Thoracic aorta (tissue), 2 donors: ENCODE results near the gene PKD1L1. TPM values are rescaled to one million over a fixed set of nuclear protein-coding genes. Genes with fewer than 3 reads are reported as not detected.

Experiments used
- ATAC-seq: fragments of 150-250 bp; one replicate; pipeline ENCODE4 v1.8.0; 2017; ENCODE audit warnings: low read depth; ENCODE audit not compliant: insufficient number of reproducible peaks, low FRiP score
- DNase-seq: peaks from one replicate; pipeline ENCODE4 v3.0.0-alpha.2; 2020; ENCODE audit warnings: low spot score
- H3K27ac ChIP-seq, 2 donors: fragments of 200-600 bp; sonication (generic); 1 replicate in 1 of 2; 2 replicates in 1 of 2; pipeline ENCODE4 v1.5.1; 2016; ENCODE audit warnings: mild to moderate bottlenecking in 2 of 2, moderate library complexity in 2 of 2
- H3K27me3 ChIP-seq: fragments of 200-600 bp; sonication (generic); replicated peaks from 2 replicates; pipeline ENCODE4 v1.6.0; 2016; ENCODE audit warnings: mild to moderate bottlenecking; ENCODE audit not compliant: insufficient read depth
- H3K36me3 ChIP-seq: fragments of 200-600 bp; sonication (generic); one replicate; pipeline ENCODE4 v1.5.1; 2016
- H3K4me1 ChIP-seq, 2 donors: fragments of 200-600 bp; sonication (generic); 1 replicate in 1 of 2; 2 replicates in 1 of 2; pipeline versions ENCODE4 v1.5.1 to v1.6.0; 2016; ENCODE audit warnings: low read depth in 2 of 2, mild to moderate bottlenecking in 1 of 2; ENCODE audit not compliant: control insufficient read depth in 1 of 2
- H3K4me3 ChIP-seq: fragments of 200-600 bp; sonication (generic); 2 replicates; pipeline ENCODE4 v1.5.1; 2016; ENCODE audit warnings: mild to moderate bottlenecking
- H3K9me3 ChIP-seq: fragments of 200-600 bp; sonication (generic); 2 replicates; pipeline ENCODE4 v1.5.1; 2016
- total RNA-seq, 2 donors: library from RNA; depleted of rRNA; stranded (reverse); fragments of >200 nt; gene quantifications; one replicate each; pipeline versions ENCODE4 v1.1.0 to v1.2.3, GENCODE V29; 2016
- TF ChIP-seq, protein P1 (sequence below): fragments of 200-600 bp; sonication (generic); IDR thresholded peaks from one replicate; pipeline ENCODE4 v1.5.1; 2019; ENCODE audit warnings: antibody characterized with exemption

PKD1L1 gene
- total RNA-seq, 2 donors from 2014 or later, result 0.14 to 0.85 TPM

GRCh38 chr7:47866120-47866519 is 82.1 kb downstream of the PKD1L1 start:
- no peaks in the 10 kb centered on the region for H3K27me3 ChIP-seq
- DNase-seq, result no peak
- no peaks in the 10 kb centered on the region for H3K36me3 ChIP-seq
- no peak for ATAC-seq
- TF ChIP-seq, protein P1, sequence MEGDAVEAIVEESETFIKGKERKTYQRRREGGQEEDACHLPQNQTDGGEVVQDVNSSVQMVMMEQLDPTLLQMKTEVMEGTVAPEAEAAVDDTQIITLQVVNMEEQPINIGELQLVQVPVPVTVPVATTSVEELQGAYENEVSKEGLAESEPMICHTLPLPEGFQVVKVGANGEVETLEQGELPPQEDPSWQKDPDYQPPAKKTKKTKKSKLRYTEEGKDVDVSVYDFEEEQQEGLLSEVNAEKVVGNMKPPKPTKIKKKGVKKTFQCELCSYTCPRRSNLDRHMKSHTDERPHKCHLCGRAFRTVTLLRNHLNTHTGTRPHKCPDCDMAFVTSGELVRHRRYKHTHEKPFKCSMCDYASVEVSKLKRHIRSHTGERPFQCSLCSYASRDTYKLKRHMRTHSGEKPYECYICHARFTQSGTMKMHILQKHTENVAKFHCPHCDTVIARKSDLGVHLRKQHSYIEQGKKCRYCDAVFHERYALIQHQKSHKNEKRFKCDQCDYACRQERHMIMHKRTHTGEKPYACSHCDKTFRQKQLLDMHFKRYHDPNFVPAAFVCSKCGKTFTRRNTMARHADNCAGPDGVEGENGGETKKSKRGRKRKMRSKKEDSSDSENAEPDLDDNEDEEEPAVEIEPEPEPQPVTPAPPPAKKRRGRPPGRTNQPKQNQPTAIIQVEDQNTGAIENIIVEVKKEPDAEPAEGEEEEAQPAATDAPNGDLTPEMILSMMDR, result no peak
- H3K9me3 ChIP-seq, result no peaks in the 10 kb centered on the region
- no peak overlapping the region for H3K27ac ChIP-seq
- no peak overlapping the region for H3K4me3 ChIP-seq
- no peaks in the 10 kb centered on the region for H3K4me1 ChIP-seq

GRCh38 chr7:47852330-47853245 is 95.7 kb downstream of the PKD1L1 start:
- ATAC-seq, result no peak
- H3K27me3 ChIP-seq, result no peaks in the 10 kb centered on the region
- H3K4me3 ChIP-seq, result no peak overlapping the region
- DNase-seq, result no peak
- no peak overlapping the region for H3K27ac ChIP-seq
- TF ChIP-seq, protein P1, result no peak
- H3K9me3 ChIP-seq, result no peaks in the 10 kb centered on the region
- H3K36me3 ChIP-seq, result no peaks in the 10 kb centered on the region
- no peaks in the 10 kb centered on the region for H3K4me1 ChIP-seq

- no peak for ATAC-seq
- H3K9me3 ChIP-seq, result no peaks in the 10 kb centered on the region
- TF ChIP-seq, protein P1, result no peak
- H3K27me3 ChIP-seq, result no peaks in the 10 kb centered on the region
- no peaks in the 10 kb centered on the region for H3K36me3 ChIP-seq
- H3K4me3 ChIP-seq, result no peak overlapping the region
- no peak for DNase-seq
- H3K4me1 ChIP-seq, result peaks cover 0 to 16% of the 10 kb centered on the region in 2 donors
- no peak overlapping the region for H3K27ac ChIP-seq
Observed at GRCh38 chr7:47847207-47847606, 101.1 kb downstream of the PKD1L1 start.

DNA sequence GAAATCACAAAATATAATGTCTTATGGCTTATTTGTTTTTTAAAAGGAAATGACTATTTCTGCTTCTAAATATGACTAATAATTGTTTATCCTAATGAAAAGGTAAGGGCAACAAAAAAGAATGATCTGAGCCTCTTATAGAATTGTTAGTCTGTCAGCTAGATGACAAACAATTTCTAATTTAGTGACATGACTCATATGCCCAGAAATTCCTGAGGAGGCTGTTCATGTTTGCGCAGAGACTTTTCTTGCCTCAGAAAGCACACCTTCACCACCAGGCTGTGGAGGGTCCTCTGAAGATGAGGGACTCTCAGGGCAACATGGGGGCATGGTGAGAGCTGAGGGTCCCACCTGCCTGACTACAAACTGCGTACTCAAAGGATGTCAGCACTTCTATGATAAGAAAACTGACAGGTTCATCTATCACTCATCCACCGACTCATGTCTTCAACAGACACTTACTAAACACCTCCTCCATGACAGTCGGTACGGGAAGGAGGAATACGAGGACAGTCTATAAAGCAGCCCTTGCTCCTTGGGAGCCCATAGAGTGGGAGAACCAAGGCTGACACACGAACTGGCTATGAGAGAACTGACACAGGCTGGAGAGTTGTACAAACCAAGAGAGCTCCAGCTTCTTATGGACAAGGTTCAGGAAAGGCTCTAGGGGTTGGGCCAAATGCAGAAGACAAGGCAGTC is 102.0 kb downstream of the PKD1L1 start:
- Histone ChIP-seq H3K4me3 (no peak overlapping the region), H3K36me3 (no peaks in the 10 kb centered on the region), H3K27me3 (no peaks in the 10 kb centered on the region), H3K9me3 (no peaks in the 10 kb centered on the region), H3K27ac (no peak overlapping the region), H3K4me1 (peaks cover 0 to 16% of the 10 kb centered on the region in 2 donors)
- DNase-seq (no peak), ATAC-seq (peak; percentile 72)
- TF ChIP-seq, protein P1, result no peak

GRCh38 chr7:47844311-47844710 is 104.0 kb downstream of the PKD1L1 start:
- Histone ChIP-seq H3K27me3 (no peaks in the 10 kb centered on the region), H3K27ac (no peak overlapping the region), H3K9me3 (no peaks in the 10 kb centered on the region), H3K4me1 (peaks cover 0 to 16% of the 10 kb centered on the region in 2 donors), H3K36me3 (no peaks in the 10 kb centered on the region), H3K4me3 (no peak overlapping the region)
- DNase-seq (no peak), ATAC-seq (no peak)
- TF ChIP-seq, protein P1, result no peak
